ENCODE results near the gene CPXM2. TPM values are rescaled to one million over a fixed set of nuclear protein-coding genes. Genes with fewer than 3 reads are reported as not detected.

Gene CPXM2
- total RNA-seq, 1 experiment from 2014 or later, result not detected

GRCh38 chr10:123778719-123779517 lies 112.7 kb downstream of the CPXM2 start:
- Histone ChIP-seq H3K27me3 (ENCODE audit: control insufficient read depth, insufficient read depth, low read length) (peaks cover 51% of the 10 kb centered on the region), H3K36me3 (ENCODE audit: control insufficient read depth, insufficient read depth, low read length) (no peaks in the 10 kb centered on the region), H3K9me3 (ENCODE audit: control insufficient read depth, insufficient read depth, low read depth, low read length) (no peaks in the 10 kb centered on the region), H3K4me1 (ENCODE audit: control insufficient read depth, insufficient read depth, low read length) (no peaks in the 10 kb centered on the region), H3K4me3 (ENCODE audit: low read depth in 2 of 2, low read length in 2 of 2) (no peak overlapping the region), H3K27ac (ENCODE audit: low read length) (no peak overlapping the region)
- no TSS peak for BruUV-seq (replicated peaks)
- ChIA-PET CTCF (no interaction called here), POLR2A (no interaction called here)
- intact Hi-C loops (cut with micrococcal nuclease; ENCODE audit: unreplicated experiment), result no loop called here
- in situ Hi-C loops (cut with HindIII; ENCODE audit: low pct_unique_long_range_greater_than_20kb, low sequenced_read_pairs), result no loop called here
- no peak for TF ChIP-seq SIN3A (IDR thresholded peaks at IDR 0.05; ENCODE audit: borderline replicate concordance, insufficient read depth, low read depth, low read length)
- no peak for TF ChIP-seq POLR2AphosphoS5 (IDR thresholded peaks at IDR 0.05; ENCODE audit: low read depth, low read length)
- TF ChIP-seq TCF7L2 (IDR thresholded peaks at IDR 0.05; ENCODE audit: low read depth, low read length), result no peak
- TF ChIP-seq, protein P1, sequence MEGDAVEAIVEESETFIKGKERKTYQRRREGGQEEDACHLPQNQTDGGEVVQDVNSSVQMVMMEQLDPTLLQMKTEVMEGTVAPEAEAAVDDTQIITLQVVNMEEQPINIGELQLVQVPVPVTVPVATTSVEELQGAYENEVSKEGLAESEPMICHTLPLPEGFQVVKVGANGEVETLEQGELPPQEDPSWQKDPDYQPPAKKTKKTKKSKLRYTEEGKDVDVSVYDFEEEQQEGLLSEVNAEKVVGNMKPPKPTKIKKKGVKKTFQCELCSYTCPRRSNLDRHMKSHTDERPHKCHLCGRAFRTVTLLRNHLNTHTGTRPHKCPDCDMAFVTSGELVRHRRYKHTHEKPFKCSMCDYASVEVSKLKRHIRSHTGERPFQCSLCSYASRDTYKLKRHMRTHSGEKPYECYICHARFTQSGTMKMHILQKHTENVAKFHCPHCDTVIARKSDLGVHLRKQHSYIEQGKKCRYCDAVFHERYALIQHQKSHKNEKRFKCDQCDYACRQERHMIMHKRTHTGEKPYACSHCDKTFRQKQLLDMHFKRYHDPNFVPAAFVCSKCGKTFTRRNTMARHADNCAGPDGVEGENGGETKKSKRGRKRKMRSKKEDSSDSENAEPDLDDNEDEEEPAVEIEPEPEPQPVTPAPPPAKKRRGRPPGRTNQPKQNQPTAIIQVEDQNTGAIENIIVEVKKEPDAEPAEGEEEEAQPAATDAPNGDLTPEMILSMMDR (IDR thresholded peaks at IDR 0.05), result no peak
- no peak for TF ChIP-seq REST (IDR thresholded peaks at IDR 0.05; ENCODE audit: insufficient read depth in 1 of 2, low read depth in 2 of 2, low read length in 1 of 2)
- DNase-seq (ENCODE audit: low read depth, low spot score) (no peak), ATAC-seq (no peak)

DNA sequence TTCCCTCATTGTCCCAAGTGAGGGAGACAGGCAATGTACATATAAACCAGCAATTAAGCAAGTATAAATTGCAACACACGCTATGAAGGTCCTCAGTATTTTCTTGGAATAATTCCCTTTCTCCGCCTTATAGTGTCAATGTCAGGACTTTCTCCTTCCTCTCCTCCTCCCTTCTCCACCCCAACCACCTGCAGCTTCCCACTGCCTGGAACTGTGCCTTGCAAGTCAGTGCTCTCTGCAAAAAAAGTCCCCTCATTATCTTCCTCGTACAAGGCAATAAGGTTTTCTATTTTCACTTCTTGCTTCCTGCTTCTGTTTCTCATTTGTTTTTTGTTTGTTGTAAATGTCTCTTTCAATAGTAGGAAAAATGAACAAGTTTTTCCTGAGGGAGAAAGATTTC lies 113.7 kb downstream of the CPXM2 start:
- Histone ChIP-seq H3K36me3 (ENCODE audit: control insufficient read depth, insufficient read depth, low read length) (no peaks in the 10 kb centered on the region), H3K9me3 (ENCODE audit: control insufficient read depth, insufficient read depth, low read depth, low read length) (no peaks in the 10 kb centered on the region), H3K27me3 (ENCODE audit: control insufficient read depth, insufficient read depth, low read length) (peaks cover 44% of the 10 kb centered on the region), H3K4me1 (ENCODE audit: control insufficient read depth, insufficient read depth, low read length) (no peaks in the 10 kb centered on the region), H3K27ac (ENCODE audit: low read length) (no peak overlapping the region), H3K4me3 (ENCODE audit: low read depth in 2 of 2, low read length in 2 of 2) (no peak overlapping the region)
- intact Hi-C loops (cut with micrococcal nuclease; ENCODE audit: unreplicated experiment) (no loop called here), in situ Hi-C loops (cut with HindIII; ENCODE audit: low pct_unique_long_range_greater_than_20kb, low sequenced_read_pairs) (no loop called here)
- ATAC-seq, result no peak
- no TSS peak for BruUV-seq (replicated peaks)
- POLR2A ChIA-PET, result no interaction called here
- TF ChIP-seq REST (IDR thresholded peaks at IDR 0.05; ENCODE audit: insufficient read depth in 1 of 2, low read depth in 2 of 2, low read length in 1 of 2), result no peak
- TF ChIP-seq TCF7L2 (IDR thresholded peaks at IDR 0.05; ENCODE audit: low read depth, low read length), result no peak
- TF ChIP-seq, protein P1 (IDR thresholded peaks at IDR 0.05), result no peak
- TF ChIP-seq SIN3A (IDR thresholded peaks at IDR 0.05; ENCODE audit: borderline replicate concordance, insufficient read depth, low read depth, low read length), result no peak
- TF ChIP-seq POLR2AphosphoS5 (IDR thresholded peaks at IDR 0.05; ENCODE audit: low read depth, low read length), result no peak
- CTCF ChIA-PET, result no interaction called here
- DNase-seq (ENCODE audit: low read depth, low spot score), result no peak

Data from Panc1 (cell line).